HG02885 (cell line): ENCODE measurements around the gene RASD2.

Experiments
- ATAC-seq: cut with Tn5 transposase; IDR thresholded peaks from one replicate; pipeline ENCODE4 v1.9.1; 2021; ENCODE audit warnings: mild to moderate bottlenecking; ENCODE audit not compliant: unreplicated experiment, poor library complexity

The RASD2 gene

GRCh38 chr22:35556666-35557065 is 16.0 kb downstream of the RASD2 start:
- no peak for ATAC-seq

- ATAC-seq = no peak
Measured at GRCh38 chr22:35558031-35558430, 17.4 kb downstream of the RASD2 start.

GRCh38 chr22:35558719-35559118 is 18.1 kb downstream of the RASD2 start:
- no peak for ATAC-seq

- no peak for ATAC-seq
Measured at GRCh38 chr22:35559354-35560005, 18.8 kb downstream of the RASD2 start.

GRCh38 chr22:35560366-35560765 is 19.7 kb downstream of the RASD2 start:
- ATAC-seq = no peak

GRCh38 chr22:35560824-35561223 is 20.2 kb downstream of the RASD2 start:
- ATAC-seq = no peak

GRCh38 chr22:35561796-35562526 is 21.3 kb downstream of the RASD2 start:
- no peak for ATAC-seq

GRCh38 chr22:35563211-35563610 is 22.6 kb downstream of the RASD2 start:
- no peak for ATAC-seq

GRCh38 chr22:35564975-35565867 is 24.6 kb downstream of the RASD2 start:
- ATAC-seq = no peak

- no peak for ATAC-seq
Measured at GRCh38 chr22:35567351-35568141, 26.9 kb downstream of the RASD2 start.

GRCh38 chr22:35568751-35569739 is 28.4 kb downstream of the RASD2 start:
- no peak for ATAC-seq

GRCh38 chr22:35569916-35570315 is 29.3 kb downstream of the RASD2 start:
- ATAC-seq = no peak

GRCh38 chr22:35570686-35571194 is 30.1 kb downstream of the RASD2 start:
- no peak for ATAC-seq

- ATAC-seq = no peak
Measured at GRCh38 chr22:35572556-35572955, 31.9 kb downstream of the RASD2 start.

GRCh38 chr22:35575116-35575748 is 34.6 kb downstream of the RASD2 start:
- ATAC-seq = no peak

- ATAC-seq = no peak
Measured at GRCh38 chr22:35576671-35577070, 36.0 kb downstream of the RASD2 start.

- no peak for ATAC-seq
Measured at GRCh38 chr22:35577799-35578659, 37.4 kb downstream of the RASD2 start.
